GM04503 (cell line): Measurements from ENCODE around the gene RAG1.

ENCODE experiments used
- DNase-seq: peaks from one replicate; pipeline ENCODE4 v3.0.0-alpha.2; 2012; ENCODE audit warnings: low read depth

Gene RAG1

DNA sequence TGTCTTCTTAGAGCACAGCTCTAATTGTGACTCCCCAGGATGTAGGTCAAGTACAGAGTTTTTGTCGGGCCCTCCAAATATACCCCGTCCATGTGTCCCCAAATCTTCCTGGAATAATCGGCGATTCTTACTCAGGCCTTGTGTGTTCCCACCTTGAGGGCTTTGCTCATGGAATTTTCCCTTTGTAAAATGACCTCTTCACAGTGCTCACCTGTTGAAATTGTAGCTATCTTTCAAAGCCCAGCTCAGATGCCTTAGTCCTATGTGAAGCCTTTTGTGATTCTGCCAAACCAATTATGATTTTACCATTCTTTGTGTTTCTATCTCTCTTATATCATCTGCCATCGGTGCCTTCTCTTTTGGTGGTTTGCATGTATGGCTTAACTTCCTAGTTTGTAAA is 60.3 kb downstream of the RAG1 start:
- DNase-seq, result no peak

DNA sequence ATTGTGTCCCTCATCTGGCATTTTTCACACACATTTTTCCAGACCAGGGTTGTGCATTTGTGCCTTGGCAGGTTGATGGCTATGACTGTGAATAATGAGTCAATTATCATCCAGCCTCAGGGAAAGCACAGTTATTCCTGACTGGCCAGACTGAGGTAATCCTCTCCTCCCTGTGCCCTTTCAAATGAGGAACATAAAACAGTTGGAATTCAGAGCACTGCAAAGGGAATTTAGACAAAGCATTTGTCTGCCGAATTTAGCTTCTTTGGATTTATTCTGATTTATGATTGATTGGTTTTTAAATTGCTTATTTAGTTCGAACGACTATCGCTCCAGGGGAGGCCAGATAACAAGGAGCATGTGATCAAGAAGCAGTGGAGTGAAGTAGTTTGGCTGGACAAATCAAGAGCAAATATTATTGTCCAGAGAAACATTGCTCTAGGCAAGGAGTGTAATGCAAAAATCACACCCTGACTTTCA is 61.0 kb downstream of the RAG1 start:
- no peak for DNase-seq
